Upper lobe of right lung (tissue), 1 donor: ENCODE data around the gene TRAF3. TPM values are rescaled to one million over a fixed set of nuclear protein-coding genes. Genes with fewer than 3 reads are reported as not detected.

ENCODE experiments used
- ATAC-seq: fragments of 200-7000 bp; cut with Tn5 transposase; one replicate; pipeline ENCODE4 v1.9.1; 2020; ENCODE audit warnings: mild to moderate bottlenecking, moderate library complexity
- DNase-seq: peaks from one replicate; pipeline ENCODE4 v3.0.0-alpha.2; 2020
- H3K27ac ChIP-seq: fragments of 200-600 bp; one replicate; pipeline ENCODE4 v1.8.0; 2022
- H3K27me3 ChIP-seq: fragments of 200-600 bp; one replicate; pipeline ENCODE4 v1.8.0; 2022; ENCODE audit warnings: mild to moderate bottlenecking
- H3K36me3 ChIP-seq: fragments of 200-600 bp; one replicate; pipeline ENCODE4 v1.8.0; 2022
- H3K4me1 ChIP-seq: fragments of 200-600 bp; one replicate; pipeline ENCODE4 v1.8.0; 2022
- H3K4me3 ChIP-seq: fragments of 200-600 bp; one replicate; pipeline ENCODE4 v1.8.0; 2022; ENCODE audit warnings: mild to moderate bottlenecking
- H3K9me3 ChIP-seq: fragments of 200-600 bp; one replicate; pipeline ENCODE4 v1.8.0; 2022
- intact Hi-C: fragments of 100-400 bp; cut with DNase I; formaldehyde crosslinking; loops from one replicate; pipeline ENCODE4 v1.11.0; 2022
- total RNA-seq: library from RNA; stranded (reverse); fragmentation: NEBNext Ultra II Directional; extraction: Animal tissue kit (Norgen Biotek cat#: 25700); gene quantifications from one replicate; pipeline ENCODE4 v1.2.1, GENCODE V29; 2021
- TF ChIP-seq, protein P1 (sequence below): fragments of 200-600 bp; IDR thresholded peaks from one replicate; pipeline ENCODE4 v1.8.0; 2022; ENCODE audit warnings: antibody characterized with exemption
- donor health status: DM: no; HTN: yes; CAD: no; lungs with severe emphysema.

The TRAF3 gene
- total RNA-seq, 1 donor from 2014 or later, result 22.3 TPM

DNA sequence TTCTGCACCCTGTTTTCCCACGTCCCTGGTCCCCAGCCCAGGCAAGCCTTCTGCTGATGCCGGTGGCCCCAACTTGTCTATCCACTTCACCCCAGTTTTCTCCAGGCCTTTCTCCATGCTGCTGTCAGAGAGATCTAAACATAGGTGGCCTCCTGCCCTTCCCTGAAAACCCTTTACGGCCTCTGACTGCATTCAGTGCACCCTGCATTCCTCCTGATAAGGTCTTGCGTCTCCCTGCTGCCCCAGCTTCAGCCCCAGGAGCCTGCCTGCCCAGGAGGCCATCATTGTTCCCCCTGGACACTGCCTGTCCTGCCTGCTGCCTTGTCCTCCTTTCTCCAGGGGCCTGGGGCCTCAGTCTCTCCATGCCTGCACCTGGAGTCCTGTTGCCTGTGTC lies 29.8 kb downstream of the TRAF3 start:
- TF ChIP-seq, protein P1, sequence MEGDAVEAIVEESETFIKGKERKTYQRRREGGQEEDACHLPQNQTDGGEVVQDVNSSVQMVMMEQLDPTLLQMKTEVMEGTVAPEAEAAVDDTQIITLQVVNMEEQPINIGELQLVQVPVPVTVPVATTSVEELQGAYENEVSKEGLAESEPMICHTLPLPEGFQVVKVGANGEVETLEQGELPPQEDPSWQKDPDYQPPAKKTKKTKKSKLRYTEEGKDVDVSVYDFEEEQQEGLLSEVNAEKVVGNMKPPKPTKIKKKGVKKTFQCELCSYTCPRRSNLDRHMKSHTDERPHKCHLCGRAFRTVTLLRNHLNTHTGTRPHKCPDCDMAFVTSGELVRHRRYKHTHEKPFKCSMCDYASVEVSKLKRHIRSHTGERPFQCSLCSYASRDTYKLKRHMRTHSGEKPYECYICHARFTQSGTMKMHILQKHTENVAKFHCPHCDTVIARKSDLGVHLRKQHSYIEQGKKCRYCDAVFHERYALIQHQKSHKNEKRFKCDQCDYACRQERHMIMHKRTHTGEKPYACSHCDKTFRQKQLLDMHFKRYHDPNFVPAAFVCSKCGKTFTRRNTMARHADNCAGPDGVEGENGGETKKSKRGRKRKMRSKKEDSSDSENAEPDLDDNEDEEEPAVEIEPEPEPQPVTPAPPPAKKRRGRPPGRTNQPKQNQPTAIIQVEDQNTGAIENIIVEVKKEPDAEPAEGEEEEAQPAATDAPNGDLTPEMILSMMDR, result no peak
- no peaks in the 10 kb centered on the region for H3K27me3 ChIP-seq
- H3K4me3 ChIP-seq, result no peak overlapping the region
- H3K36me3 ChIP-seq, result no peaks in the 10 kb centered on the region
- no peak for DNase-seq
- no peaks in the 10 kb centered on the region for H3K9me3 ChIP-seq
- ATAC-seq, result no peak
- no peak overlapping the region for H3K27ac ChIP-seq
- H3K4me1 ChIP-seq, result peaks cover 3% of the 10 kb centered on the region
- intact Hi-C loops, result no loop called here

DNA sequence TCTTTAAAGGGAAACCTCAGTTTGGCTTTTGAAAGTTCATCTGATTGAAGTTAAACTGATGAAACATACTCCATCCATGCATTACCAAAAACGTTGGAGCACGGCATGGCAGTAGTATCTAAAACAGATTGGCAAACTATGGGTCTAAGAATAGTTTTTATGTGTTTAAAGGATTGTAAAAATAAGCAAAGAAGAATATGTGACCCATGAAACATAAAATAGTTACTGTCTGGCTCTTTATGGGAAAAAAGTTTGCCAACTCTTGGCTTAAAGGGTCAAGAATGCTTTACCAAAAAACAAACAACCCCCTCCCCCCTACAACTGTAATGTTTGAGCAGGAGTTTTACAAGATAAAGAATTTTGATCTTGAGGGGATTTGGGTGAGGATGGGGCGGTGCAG lies 32.6 kb downstream of the TRAF3 start:
- Histone ChIP-seq H3K4me3 (no peak overlapping the region), H3K36me3 (no peaks in the 10 kb centered on the region), H3K9me3 (no peaks in the 10 kb centered on the region), H3K4me1 (peaks cover 3% of the 10 kb centered on the region), H3K27ac (no peak overlapping the region), H3K27me3 (no peaks in the 10 kb centered on the region)
- intact Hi-C loops, result no loop called here
- ATAC-seq, result no peak
- no peak for DNase-seq
- TF ChIP-seq, protein P1, result no peak

DNA sequence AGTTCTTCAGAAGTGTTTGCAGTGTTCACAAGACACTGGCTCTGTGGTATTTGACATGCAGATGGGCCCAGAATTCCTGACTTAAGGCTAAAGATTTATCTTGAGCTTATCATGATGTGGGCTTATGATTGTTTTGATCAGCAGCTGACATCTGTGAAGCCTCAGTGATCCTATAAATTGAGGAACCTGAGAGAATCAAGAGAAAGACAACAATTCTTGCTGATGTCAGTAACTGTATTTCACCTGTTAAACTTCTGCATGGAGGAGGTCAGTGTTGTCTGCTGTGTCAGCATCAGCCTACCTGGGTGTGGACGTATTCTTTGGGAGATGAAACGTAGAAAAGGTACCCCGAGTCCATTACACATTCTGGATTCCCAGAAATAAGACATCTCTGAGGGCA lies 33.3 kb downstream of the TRAF3 start:
- intact Hi-C loops, result no loop called here
- no peak overlapping the region for H3K4me3 ChIP-seq
- TF ChIP-seq, protein P1, result no peak
- H3K27me3 ChIP-seq, result no peaks in the 10 kb centered on the region
- H3K9me3 ChIP-seq, result no peaks in the 10 kb centered on the region
- peaks cover 3% of the 10 kb centered on the region for H3K4me1 ChIP-seq
- ATAC-seq, result no peak
- no peak overlapping the region for H3K27ac ChIP-seq
- no peak for DNase-seq
- H3K36me3 ChIP-seq, result no peaks in the 10 kb centered on the region

DNA sequence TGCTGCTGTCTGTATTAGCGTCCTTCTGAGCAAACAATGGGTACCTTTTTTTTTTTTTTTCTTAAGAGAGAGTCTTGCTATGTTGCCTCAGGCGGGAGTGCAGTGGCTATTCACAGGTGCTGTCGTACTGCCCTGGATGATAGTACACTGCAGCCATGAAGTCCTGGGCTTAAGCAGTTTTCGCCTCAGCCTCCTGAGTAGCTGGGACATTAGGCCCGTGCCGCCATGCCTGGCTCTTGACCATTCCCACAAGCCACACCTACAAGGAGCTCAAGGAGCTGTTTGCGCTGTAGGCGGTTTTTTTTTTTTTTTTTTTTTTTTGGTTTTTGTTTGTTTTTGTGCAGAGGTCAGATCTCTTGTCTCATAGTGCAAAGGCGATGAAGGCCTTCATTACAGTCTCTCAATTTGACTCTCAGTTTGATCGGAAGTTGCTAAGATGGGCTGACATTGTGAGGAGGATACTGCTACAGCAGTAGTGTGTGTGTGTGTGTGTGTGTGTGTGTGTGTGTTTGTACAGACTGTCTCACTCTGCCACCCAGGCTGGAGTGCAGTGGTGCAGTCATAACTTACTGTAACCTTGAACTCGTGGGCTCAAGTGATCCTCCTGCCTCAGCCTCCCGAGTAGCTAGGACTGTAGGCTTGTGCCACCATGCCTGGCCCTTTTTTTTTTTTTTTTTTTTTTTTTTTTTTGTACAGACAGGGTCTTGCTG lies 34.2 kb downstream of the TRAF3 start:
- H3K4me3 ChIP-seq, result no peak overlapping the region
- H3K9me3 ChIP-seq, result no peaks in the 10 kb centered on the region
- ATAC-seq (peak; percentile 72), DNase-seq (no peak)
- H3K27ac ChIP-seq, result no peak overlapping the region
- TF ChIP-seq, protein P1, result no peak
- intact Hi-C loops, result no loop called here
- H3K27me3 ChIP-seq, result no peaks in the 10 kb centered on the region
- peaks cover 3% of the 10 kb centered on the region for H3K4me1 ChIP-seq
- no peaks in the 10 kb centered on the region for H3K36me3 ChIP-seq

DNA sequence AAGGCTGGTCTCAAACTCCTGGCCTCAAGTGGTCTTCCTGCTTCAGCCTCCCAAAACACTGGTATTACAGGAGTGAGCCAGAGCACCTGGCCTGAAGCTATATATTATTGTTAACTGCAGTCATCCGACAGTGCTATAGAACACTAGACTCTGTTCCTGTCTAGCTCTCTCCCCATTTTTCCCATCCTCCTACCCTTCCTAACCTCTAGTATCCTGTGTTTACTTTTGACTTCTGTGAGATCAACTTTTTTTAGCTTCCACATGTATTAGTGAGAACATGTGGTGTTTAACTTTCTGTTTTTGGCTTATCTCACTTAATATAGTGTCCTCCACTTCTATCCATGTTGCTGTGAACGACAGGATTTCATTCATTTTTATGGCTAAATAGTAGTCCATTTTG lies 34.7 kb downstream of the TRAF3 start:
- intact Hi-C loops, result no loop called here
- TF ChIP-seq, protein P1, result no peak
- Histone ChIP-seq H3K4me1 (peaks cover 3% of the 10 kb centered on the region), H3K27me3 (no peaks in the 10 kb centered on the region), H3K27ac (no peak overlapping the region), H3K4me3 (no peak overlapping the region), H3K36me3 (no peaks in the 10 kb centered on the region), H3K9me3 (no peaks in the 10 kb centered on the region)
- ATAC-seq, result no peak
- DNase-seq, result no peak

DNA sequence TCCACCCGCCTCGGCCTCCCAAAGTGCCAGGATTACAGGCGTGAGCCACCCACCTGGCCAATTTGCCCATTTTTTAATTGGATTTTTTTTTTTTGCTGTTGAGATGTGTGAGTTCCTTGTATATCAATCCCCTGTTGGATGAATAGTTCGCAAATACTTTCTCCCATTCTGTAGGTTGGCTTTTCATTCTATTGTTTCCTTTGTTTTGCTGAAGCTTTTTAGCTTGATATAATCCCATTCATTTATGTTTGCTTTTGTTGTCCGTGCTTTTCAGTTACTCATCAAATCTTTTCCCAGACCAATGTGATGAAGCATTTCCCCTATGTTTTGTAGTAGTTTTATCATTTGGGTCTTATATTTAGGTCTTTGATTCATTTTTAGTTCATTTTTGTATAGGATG lies 36.4 kb downstream of the TRAF3 start:
- no peak for DNase-seq
- TF ChIP-seq, protein P1, result no peak
- Histone ChIP-seq H3K27ac (no peak overlapping the region), H3K36me3 (no peaks in the 10 kb centered on the region), H3K4me1 (peaks cover 3% of the 10 kb centered on the region), H3K27me3 (no peaks in the 10 kb centered on the region), H3K9me3 (no peaks in the 10 kb centered on the region), H3K4me3 (no peak overlapping the region)
- intact Hi-C loops, result no loop called here
- ATAC-seq, result no peak
